Prostate gland (tissue), 2 donors: Measurements from ENCODE around the gene TSPAN14. TPM values are rescaled to one million over a fixed set of nuclear protein-coding genes. Genes with fewer than 3 reads are reported as not detected.
"Not testable (repeated sequence)": the region's sequence is repeated elsewhere in the genome, so short reads cannot be mapped to it uniquely, and the experiment has no call there.

ENCODE experiments used
- DNase-seq: peaks from one replicate; pipeline ENCODE4 v3.0.0-alpha.2; 2019; ENCODE audit warnings: low spot score
- H3K27ac ChIP-seq, 2 donors: fragments of 200-600 bp; sonication (generic); 2 replicates each; pipeline ENCODE4 v1.5.1; 2017 to 2019
- H3K27me3 ChIP-seq: fragments of 200-600 bp; sonication (generic); replicated peaks from 2 replicates; pipeline ENCODE4 v1.5.1; 2019; ENCODE audit not compliant: insufficient read depth
- H3K36me3 ChIP-seq, 2 donors: fragments of 200-600 bp; sonication (generic); 1 replicate in 1 of 2; 2 replicates in 1 of 2; pipeline versions ENCODE4 v1.5.1 to v1.8.1; 2017 to 2019
- H3K4me1 ChIP-seq: fragments of 200-600 bp; sonication (generic); replicated peaks from 2 replicates; pipeline ENCODE4 v1.5.1; 2019
- H3K4me3 ChIP-seq, 2 donors: fragments of 200-600 bp; sonication (generic); 2 replicates each; pipeline ENCODE4 v1.5.1; 2017 to 2019
- H3K9me3 ChIP-seq: fragments of 200-600 bp; sonication (generic); 2 replicates; pipeline ENCODE4 v1.5.1; 2017
- POLR2A ChIP-seq: fragments of 450-650 bp; IDR thresholded peaks from one replicate; pipeline ENCODE4 v1.6.1; 2016; ENCODE audit warnings: antibody characterized with exemption, mild to moderate bottlenecking
- POLR2AphosphoS5 ChIP-seq: sonication (generic); formaldehyde crosslinking; IDR thresholded peaks from one replicate; pipeline ENCODE4 v1.6.1; 2017; ENCODE audit warnings: antibody characterized with exemption
- WGBS: methylation state at CpG from one replicate; pipeline ENCODE4 v1.1.5; 2018; 5-methylcytosine and 5-hydroxymethylcytosine counted together
- intact Hi-C: fragments of 100-400 bp; cut with DNase I; formaldehyde crosslinking; loops from one replicate; pipeline ENCODE4 v1.14.2; 2022
- total RNA-seq, 2 donors: library from RNA; depleted of rRNA; stranded (reverse); fragments of >200 nt; gene quantifications; one replicate each; pipeline ENCODE4 v1.1.0, GENCODE V29; 2016
- TF ChIP-seq, protein P1 (sequence below), 4 experiments: fragments of 200-600 bp in 2 of 4; fragments of 450-650 bp in 2 of 4; sonication (generic) in 2 of 4; IDR thresholded peaks; 1 replicate in 3 of 4; 2 replicates in 1 of 4; pipeline ENCODE4 v1.5.1; 2016 to 2019; ENCODE audit warnings: antibody characterized with exemption in 4 of 4, mild to moderate bottlenecking in 2 of 4, moderate library complexity in 2 of 4

TSPAN14 gene
- total RNA-seq, 2 donors from 2014 or later: 69.8 to 103 TPM

DNA sequence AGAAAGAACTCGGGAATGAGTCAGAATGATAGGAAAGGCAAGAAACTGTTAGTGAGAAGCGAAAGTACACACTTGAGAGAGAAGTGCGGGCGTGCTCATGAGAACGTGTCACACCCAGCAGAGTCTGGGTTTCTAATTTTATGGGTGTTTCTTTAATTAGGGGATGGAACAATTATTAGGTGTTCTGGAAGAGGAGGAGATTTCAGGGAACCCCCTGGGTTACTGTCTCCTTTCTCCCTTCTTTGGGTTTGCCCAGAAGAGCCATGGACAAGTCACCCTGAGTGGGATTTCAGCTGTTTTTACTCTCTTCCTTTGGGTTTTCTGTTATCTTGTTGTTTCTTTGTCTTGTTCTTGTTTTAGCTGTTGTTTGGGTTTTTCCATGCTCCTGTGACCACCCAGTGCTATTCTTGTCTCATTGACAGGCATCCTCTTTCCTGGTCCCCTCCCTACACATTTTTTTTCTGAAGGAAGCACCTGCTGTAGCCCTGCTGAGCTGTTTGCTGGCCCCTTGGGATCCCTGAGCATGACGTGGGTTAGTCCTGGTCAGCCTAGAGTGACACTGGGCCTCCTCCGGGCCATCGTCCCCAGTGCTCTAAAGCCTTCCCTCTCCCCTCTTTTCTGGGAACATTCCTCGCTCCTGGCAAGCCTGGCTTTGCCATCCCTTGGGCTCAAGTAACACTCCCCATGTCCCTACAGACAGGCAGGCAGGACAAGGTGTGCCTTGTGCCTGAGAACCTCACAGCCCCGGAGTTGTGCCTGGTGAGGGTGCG, 87.1 kb downstream of the TSPAN14 start:
- Histone ChIP-seq H3K36me3 (no peaks in the 10 kb centered on the region), H3K27ac (no peak overlapping the region), H3K9me3 (no peaks in the 10 kb centered on the region), H3K4me1 (no peaks in the 10 kb centered on the region), H3K4me3 (no peak overlapping the region), H3K27me3 (no peaks in the 10 kb centered on the region)
- DNase-seq: no peak
- intact Hi-C loops: no loop called here
- WGBS: 77% methylated on average over 11 of the region's 11 CpGs
- TF ChIP-seq POLR2A: no peak
- no peak for TF ChIP-seq POLR2AphosphoS5
- TF ChIP-seq, protein P1, sequence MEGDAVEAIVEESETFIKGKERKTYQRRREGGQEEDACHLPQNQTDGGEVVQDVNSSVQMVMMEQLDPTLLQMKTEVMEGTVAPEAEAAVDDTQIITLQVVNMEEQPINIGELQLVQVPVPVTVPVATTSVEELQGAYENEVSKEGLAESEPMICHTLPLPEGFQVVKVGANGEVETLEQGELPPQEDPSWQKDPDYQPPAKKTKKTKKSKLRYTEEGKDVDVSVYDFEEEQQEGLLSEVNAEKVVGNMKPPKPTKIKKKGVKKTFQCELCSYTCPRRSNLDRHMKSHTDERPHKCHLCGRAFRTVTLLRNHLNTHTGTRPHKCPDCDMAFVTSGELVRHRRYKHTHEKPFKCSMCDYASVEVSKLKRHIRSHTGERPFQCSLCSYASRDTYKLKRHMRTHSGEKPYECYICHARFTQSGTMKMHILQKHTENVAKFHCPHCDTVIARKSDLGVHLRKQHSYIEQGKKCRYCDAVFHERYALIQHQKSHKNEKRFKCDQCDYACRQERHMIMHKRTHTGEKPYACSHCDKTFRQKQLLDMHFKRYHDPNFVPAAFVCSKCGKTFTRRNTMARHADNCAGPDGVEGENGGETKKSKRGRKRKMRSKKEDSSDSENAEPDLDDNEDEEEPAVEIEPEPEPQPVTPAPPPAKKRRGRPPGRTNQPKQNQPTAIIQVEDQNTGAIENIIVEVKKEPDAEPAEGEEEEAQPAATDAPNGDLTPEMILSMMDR (IDR thresholded peaks at IDR 0.05): no peak

DNA sequence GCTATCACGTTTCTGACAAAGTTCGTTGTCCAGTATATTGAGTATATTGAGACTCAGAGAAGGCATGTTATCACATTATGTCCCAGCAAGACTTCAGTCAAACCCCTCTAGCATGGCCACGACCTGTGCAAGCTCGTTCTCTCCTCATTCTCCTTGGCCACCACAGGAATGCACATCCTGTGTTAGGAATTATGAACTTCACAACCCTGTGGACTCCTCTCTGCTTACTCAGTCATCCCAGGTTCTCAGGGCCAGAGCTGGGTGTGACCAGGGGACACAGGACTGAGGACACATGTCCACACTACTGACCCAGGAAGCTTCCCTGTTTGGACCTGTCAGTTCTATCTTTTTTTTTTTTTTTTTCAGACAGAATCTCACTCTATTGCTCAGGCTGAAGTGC, 87.9 kb downstream of the TSPAN14 start:
- H3K36me3 ChIP-seq: no peaks in the 10 kb centered on the region
- intact Hi-C loops: no loop called here
- no peak for DNase-seq
- H3K27ac ChIP-seq: no peak overlapping the region
- 81% methylated on average over 4 of the region's 4 CpGs for WGBS
- no peak overlapping the region for H3K4me3 ChIP-seq
- H3K27me3 ChIP-seq: no peaks in the 10 kb centered on the region
- H3K4me1 ChIP-seq: no peaks in the 10 kb centered on the region
- H3K9me3 ChIP-seq: no peaks in the 10 kb centered on the region
- TF ChIP-seq POLR2A (no peak), POLR2AphosphoS5 (no peak)
- TF ChIP-seq, protein P1 (IDR thresholded peaks at IDR 0.05): no peak

DNA sequence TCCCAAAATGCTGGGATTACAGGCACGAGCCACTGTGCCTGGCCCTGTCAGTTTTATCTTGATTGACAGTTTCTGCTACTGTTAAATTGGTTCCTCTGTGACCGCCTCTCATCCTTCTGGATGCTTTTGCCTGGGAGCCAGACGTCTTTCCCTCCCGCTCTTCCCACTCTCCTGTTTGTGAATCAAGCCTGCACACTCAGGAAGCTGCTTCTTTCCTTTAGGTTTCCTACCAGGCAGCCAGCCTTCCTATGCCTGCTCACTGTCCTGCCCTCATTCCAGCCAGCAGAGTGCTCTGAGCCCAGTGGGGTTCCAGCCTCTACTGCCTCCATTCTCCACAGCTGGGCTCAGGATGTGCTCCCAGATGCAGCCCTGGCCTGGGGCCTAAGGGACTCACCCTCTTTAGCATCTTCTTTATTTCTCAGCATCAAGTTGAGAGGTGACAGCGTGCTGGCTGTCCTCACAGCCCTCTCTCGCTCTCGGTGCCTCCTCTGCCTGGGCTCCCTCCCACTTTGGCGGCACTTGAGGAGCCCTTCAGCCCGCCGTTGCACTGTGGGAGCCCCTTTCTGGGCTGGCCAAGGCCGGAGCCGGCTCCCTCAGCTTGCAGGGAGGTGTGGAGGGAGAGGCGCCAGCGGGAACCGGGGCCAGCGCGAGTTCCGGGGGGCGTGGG, 88.7 kb downstream of the TSPAN14 start:
- no peaks in the 10 kb centered on the region for H3K27me3 ChIP-seq
- H3K4me1 ChIP-seq: no peaks in the 10 kb centered on the region
- no peak for DNase-seq
- no peak for TF ChIP-seq POLR2A
- TF ChIP-seq, protein P1 (IDR thresholded peaks at IDR 0.05): no peak
- TF ChIP-seq POLR2AphosphoS5: no peak
- no peaks in the 10 kb centered on the region for H3K36me3 ChIP-seq
- WGBS: 97% methylated on average over 19 of the region's 19 CpGs
- no peaks in the 10 kb centered on the region for H3K9me3 ChIP-seq
- intact Hi-C loops: no loop called here
- no peak overlapping the region for H3K27ac ChIP-seq
- H3K4me3 ChIP-seq: no peak overlapping the region

DNA sequence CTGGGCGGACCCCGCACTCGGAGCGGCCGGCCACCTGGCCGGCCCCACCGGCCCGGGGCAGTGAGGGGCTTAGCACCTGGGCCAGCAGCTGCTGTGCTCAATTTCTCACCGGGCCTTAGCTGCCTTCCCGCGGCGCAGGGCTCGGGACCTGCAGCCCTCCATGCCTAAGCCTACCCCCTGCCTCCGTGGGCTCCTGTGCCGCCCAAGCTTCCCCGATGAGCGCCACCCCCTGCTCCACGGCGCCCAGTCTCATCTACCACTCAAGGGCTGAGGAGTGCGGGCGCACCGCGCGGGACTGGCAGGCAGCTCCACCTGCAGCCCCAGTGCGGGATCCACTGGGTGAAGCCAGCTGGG, 89.2 kb downstream of the TSPAN14 start:
- DNase-seq, H3K4me3 ChIP-seq, H3K27me3 ChIP-seq, H3K9me3 ChIP-seq, intact Hi-C loops, H3K27ac ChIP-seq, H3K4me1 ChIP-seq, H3K36me3 ChIP-seq: not testable (repeated sequence)
- WGBS: 98% methylated on average over 25 of the region's 25 CpGs

DNA sequence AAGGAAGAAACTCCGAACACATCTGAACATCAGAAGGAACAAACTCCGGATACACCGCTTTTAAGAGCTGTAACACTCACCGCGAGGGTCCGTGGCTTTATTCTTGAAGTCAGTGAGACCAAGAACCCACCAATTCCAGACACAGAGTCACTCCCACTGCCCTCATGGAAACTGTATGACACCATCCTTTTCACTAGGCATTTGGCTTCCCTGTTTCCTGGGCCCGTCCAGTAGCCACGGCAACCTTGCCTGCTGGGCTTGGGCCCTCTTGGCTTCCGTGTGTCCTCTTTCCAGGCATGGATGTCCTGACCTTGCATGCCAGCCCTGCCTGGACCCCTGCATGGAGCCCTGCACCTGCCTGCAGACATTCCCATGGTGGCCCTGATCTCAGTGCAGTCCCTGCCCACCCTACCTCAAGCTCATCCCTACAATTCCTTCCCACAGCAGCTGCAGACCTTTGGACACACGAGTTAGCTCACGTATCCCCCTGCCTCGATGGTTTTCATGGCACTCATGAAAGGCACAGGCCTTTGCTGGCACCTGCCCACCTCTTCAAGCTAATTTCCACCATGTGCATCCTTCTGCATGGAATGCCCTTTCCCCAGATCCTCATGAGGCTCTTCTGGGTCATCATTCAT, 90.3 kb downstream of the TSPAN14 start:
- intact Hi-C loops: no loop called here
- no peak overlapping the region for H3K27ac ChIP-seq
- no peak for DNase-seq

More for the DNA sequence above, 90.3 kb downstream of the TSPAN14 start:
- Histone ChIP-seq H3K27me3 (no peaks in the 10 kb centered on the region), H3K9me3 (no peaks in the 10 kb centered on the region), H3K4me1 (no peaks in the 10 kb centered on the region), H3K4me3 (no peak overlapping the region), H3K36me3 (no peaks in the 10 kb centered on the region)
- TF ChIP-seq POLR2AphosphoS5 (no peak), POLR2A (no peak)
- TF ChIP-seq, protein P1 (IDR thresholded peaks at IDR 0.05): no peak
- WGBS: 84% methylated on average over 12 of the region's 12 CpGs
